Smooth muscle cell (in vitro differentiated cells): ENCODE measurements around the gene UPF2. TPM values are rescaled to one million over a fixed set of nuclear protein-coding genes. Genes with fewer than 3 reads are reported as not detected.

ENCODE experiments used
- DNase-seq: peaks from one replicate; lab custom pipeline; 2025; ENCODE audit not compliant: unreplicated experiment; lab: John Stamatoyannopoulos, UW
- H2AFZ ChIP-seq: fragments of 200-600 bp; sonication (generic); 2 replicates; pipeline ENCODE4 v1.6.0; 2016; ENCODE audit warnings: antibody characterized with exemption, low read depth, mild to moderate bottlenecking
- H3F3A ChIP-seq: fragments of 200-600 bp; sonication (generic); 2 replicates; pipeline ENCODE4 v1.6.0; 2017; ENCODE audit warnings: antibody characterized with exemption, low read depth
- H3K27ac ChIP-seq: fragments of 200-600 bp; sonication (generic); 2 replicates; pipeline ENCODE4 v1.5.1; 2016; ENCODE audit warnings: low read depth, mild to moderate bottlenecking
- H3K27me3 ChIP-seq: fragments of 200-600 bp; sonication (generic); 2 replicates; pipeline ENCODE4 v1.6.1; 2016; ENCODE audit warnings: low read depth, mild to moderate bottlenecking
- H3K36me3 ChIP-seq: fragments of 200-600 bp; sonication (generic); 2 replicates; pipeline ENCODE4 v1.5.1; 2016; ENCODE audit warnings: low read depth
- H3K4me1 ChIP-seq: fragments of 200-600 bp; sonication (generic); 2 replicates; pipeline ENCODE4 v1.5.1; 2016; ENCODE audit warnings: low read depth
- H3K4me2 ChIP-seq: fragments of 200-600 bp; sonication (generic); 2 replicates; pipeline ENCODE4 v1.6.0; 2016; ENCODE audit warnings: mild to moderate bottlenecking
- H3K4me3 ChIP-seq: fragments of 200-600 bp; sonication (generic); 2 replicates; pipeline ENCODE4 v1.5.1; 2016; ENCODE audit warnings: mild to moderate bottlenecking
- H3K79me2 ChIP-seq: fragments of 200-600 bp; sonication (generic); 2 replicates; pipeline ENCODE4 v1.6.0; 2016; ENCODE audit warnings: low read depth, mild to moderate bottlenecking
- H3K9ac ChIP-seq: fragments of 200-600 bp; sonication (generic); 2 replicates; pipeline ENCODE4 v1.6.0; 2016; ENCODE audit warnings: low read depth
- H3K9me3 ChIP-seq: fragments of 200-600 bp; sonication (generic); replicated peaks from 2 replicates; pipeline ENCODE4 v1.5.1; 2016; ENCODE audit warnings: low read depth
- H4K20me1 ChIP-seq: fragments of 200-600 bp; sonication (generic); 2 replicates; pipeline ENCODE4 v1.6.0; 2016; ENCODE audit warnings: low read depth
- WGBS: methylation state at CpG from one replicate; pipeline ENCODE4 v1.1.7; 2016; ENCODE audit warnings: low lambda C conversion rate; 5-methylcytosine and 5-hydroxymethylcytosine counted together
- polyA plus RNA-seq: library from polyadenylated mRNA; unstranded; fragments of >200 nt; fragmentation: Nextera tagmentation; extraction: Ambion mirVana; gene quantifications from 2 replicates; pipeline ENCODE4 v1.2.1, GENCODE V29; 2016
- total RNA-seq: library from RNA; depleted of rRNA; stranded (reverse); fragments of >200 nt; gene quantifications from 2 replicates; pipeline ENCODE4 v1.2.3, GENCODE V29; 2014
- TF ChIP-seq, protein P1 (sequence below): fragments of 200-600 bp; sonication (generic); IDR thresholded peaks from 2 replicates; pipeline ENCODE4 v1.5.1; 2017; ENCODE audit warnings: borderline replicate concordance, mild to moderate bottlenecking, antibody characterized with exemption; ENCODE audit not compliant: insufficient read depth, poor library complexity, severe bottlenecking

UPF2 gene
- total and polyA plus RNA-seq, 2 experiments from 2014 or later: 9.1 to 13.4 TPM

DNA sequence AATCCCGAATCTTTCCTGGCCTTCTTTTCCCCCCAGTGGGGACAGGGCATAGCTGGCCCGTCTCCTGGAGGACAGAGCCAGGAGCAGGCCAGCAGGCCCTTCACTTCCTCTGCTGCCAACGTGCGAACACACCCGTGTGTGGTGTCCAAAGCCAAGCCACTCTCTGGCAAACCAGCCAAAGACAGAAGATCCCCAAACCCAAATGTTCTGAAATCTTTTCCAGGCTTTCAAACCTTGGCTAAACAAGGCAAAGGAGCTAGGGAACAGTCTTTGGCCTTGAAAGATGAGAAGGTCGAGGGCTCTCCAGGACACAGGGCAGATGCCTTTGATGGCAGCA, 156.5 kb downstream of the UPF2 start:
- H3K4me3 ChIP-seq: no peak overlapping the region
- no peaks in the 10 kb centered on the region for H3K27me3 ChIP-seq
- H3K4me2 ChIP-seq: no peak overlapping the region
- DNase-seq: no peak
- H3K9me3 ChIP-seq: no peaks in the 10 kb centered on the region
- no peaks in the 10 kb centered on the region for H3K36me3 ChIP-seq
- no peaks in the 10 kb centered on the region for H4K20me1 ChIP-seq
- H3K79me2 ChIP-seq: no peaks in the 10 kb centered on the region
- peaks cover 4% of the 10 kb centered on the region for H3F3A ChIP-seq
- WGBS: 91% methylated on average over 6 of the region's 6 CpGs
- H3K4me1 ChIP-seq: no peaks in the 10 kb centered on the region
- no peak overlapping the region for H3K9ac ChIP-seq
- H3K27ac ChIP-seq: no peak overlapping the region
- no peak overlapping the region for H2AFZ ChIP-seq
- TF ChIP-seq, protein P1, sequence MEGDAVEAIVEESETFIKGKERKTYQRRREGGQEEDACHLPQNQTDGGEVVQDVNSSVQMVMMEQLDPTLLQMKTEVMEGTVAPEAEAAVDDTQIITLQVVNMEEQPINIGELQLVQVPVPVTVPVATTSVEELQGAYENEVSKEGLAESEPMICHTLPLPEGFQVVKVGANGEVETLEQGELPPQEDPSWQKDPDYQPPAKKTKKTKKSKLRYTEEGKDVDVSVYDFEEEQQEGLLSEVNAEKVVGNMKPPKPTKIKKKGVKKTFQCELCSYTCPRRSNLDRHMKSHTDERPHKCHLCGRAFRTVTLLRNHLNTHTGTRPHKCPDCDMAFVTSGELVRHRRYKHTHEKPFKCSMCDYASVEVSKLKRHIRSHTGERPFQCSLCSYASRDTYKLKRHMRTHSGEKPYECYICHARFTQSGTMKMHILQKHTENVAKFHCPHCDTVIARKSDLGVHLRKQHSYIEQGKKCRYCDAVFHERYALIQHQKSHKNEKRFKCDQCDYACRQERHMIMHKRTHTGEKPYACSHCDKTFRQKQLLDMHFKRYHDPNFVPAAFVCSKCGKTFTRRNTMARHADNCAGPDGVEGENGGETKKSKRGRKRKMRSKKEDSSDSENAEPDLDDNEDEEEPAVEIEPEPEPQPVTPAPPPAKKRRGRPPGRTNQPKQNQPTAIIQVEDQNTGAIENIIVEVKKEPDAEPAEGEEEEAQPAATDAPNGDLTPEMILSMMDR: no peak

GRCh38 chr10:11885437-11886137, 157.0 kb downstream of the UPF2 start:
- H3K27me3 ChIP-seq: no peaks in the 10 kb centered on the region
- 94% methylated on average over 7 of the region's 13 CpGs for WGBS
- no peaks in the 10 kb centered on the region for H3K9me3 ChIP-seq
- no peak overlapping the region for H3K9ac ChIP-seq
- no peaks in the 10 kb centered on the region for H3K36me3 ChIP-seq
- TF ChIP-seq, protein P1: no peak
- H2AFZ ChIP-seq: no peak overlapping the region
- H3K4me1 ChIP-seq: no peaks in the 10 kb centered on the region
- no peak overlapping the region for H3K27ac ChIP-seq
- H3F3A ChIP-seq: peaks cover 4% of the 10 kb centered on the region
- H4K20me1 ChIP-seq: no peaks in the 10 kb centered on the region
- DNase-seq: no peak
- no peak overlapping the region for H3K4me2 ChIP-seq
- H3K79me2 ChIP-seq: no peaks in the 10 kb centered on the region
- H3K4me3 ChIP-seq: no peak overlapping the region

DNA sequence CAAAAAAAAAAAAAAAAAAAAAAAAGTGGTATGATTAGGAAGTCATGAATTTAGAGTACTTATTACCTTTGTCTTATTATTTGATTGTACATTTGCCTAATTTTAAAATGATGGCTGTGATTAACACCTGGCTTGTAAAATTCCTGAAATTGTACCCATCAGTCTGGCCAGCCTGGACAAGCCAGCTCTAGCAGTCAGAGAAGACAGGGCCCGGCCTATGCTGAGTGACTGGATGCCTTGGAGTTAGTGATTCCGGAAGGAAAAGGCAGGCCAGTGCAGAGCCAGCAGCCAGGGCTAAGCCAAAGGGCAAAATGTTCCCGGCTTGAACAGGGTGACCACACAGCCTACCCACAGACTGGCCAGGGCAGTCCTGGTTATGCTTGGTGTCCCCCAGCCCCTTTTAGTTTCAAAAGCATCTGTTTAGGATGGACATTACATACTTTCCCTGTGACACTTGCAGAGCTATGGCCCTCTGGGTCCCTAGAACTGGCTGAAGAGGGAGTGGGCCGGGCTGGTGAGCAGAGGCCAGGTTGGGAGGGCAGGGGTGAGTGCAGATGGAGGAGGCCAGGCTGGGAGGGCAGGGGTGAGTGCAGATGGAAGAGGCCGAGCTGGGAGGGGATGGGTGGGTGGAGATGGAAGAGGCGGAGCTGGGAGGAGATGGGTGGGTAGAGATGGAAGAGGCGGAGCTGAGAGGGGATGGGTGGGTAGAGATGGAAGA, 157.7 kb downstream of the UPF2 start:
- no peak overlapping the region for H3K4me2 ChIP-seq
- H3K27me3 ChIP-seq: no peaks in the 10 kb centered on the region
- no peaks in the 10 kb centered on the region for H3K79me2 ChIP-seq
- H3K36me3 ChIP-seq: no peaks in the 10 kb centered on the region
- H3K9me3 ChIP-seq: no peaks in the 10 kb centered on the region
- no peaks in the 10 kb centered on the region for H4K20me1 ChIP-seq
- no peak for DNase-seq
- peaks cover 4% of the 10 kb centered on the region for H3F3A ChIP-seq
- H3K27ac ChIP-seq: no peak overlapping the region
- H3K9ac ChIP-seq: no peak overlapping the region
- 85% methylated on average over 5 of the region's 7 CpGs for WGBS
- H2AFZ ChIP-seq: no peak overlapping the region
- TF ChIP-seq, protein P1: no peak
- no peak overlapping the region for H3K4me3 ChIP-seq
- H3K4me1 ChIP-seq: no peaks in the 10 kb centered on the region
